WTC11 (cell line): ENCODE results near the gene SLC25A21. TPM values are rescaled to one million over a fixed set of nuclear protein-coding genes. Genes with fewer than 3 reads are reported as not detected.

Source experiments
- ATAC-seq: fragments of 200-7000 bp; cut with Tn5 transposase; 2 replicates; pipeline ENCODE4 v1.10.0; 2021; ENCODE audit warnings: mild to moderate bottlenecking, moderate library complexity
- CTCF ChIA-PET: fragments of 300-600 bp; sonication (Branson Sonifier 250); formaldehyde crosslinking; loops from one replicate; lab custom pipeline; 2021; ENCODE audit warnings: antibody characterized with exemption; lab: Charles Lee
- POLR2A ChIA-PET: fragments of 350-600 bp; sonication (Branson Sonifier 250); formaldehyde crosslinking; loops from one replicate; lab custom pipeline; 2021; ENCODE audit warnings: antibody characterized with exemption; lab: Charles Lee
- DNase-seq: peaks from one replicate; pipeline ENCODE4 v3.0.0; 2021; ENCODE audit warnings: low spot score
- H3K27ac Mint-ChIP-seq: 2 replicates; pipeline ENCODE4 v1.8.0; 2021; ENCODE audit warnings: mixed read lengths
- H3K27me3 Mint-ChIP-seq: 2 replicates; pipeline ENCODE4 v1.8.0; 2021; ENCODE audit warnings: low read depth, mild to moderate bottlenecking, moderate library complexity, mixed read lengths
- H3K36me3 Mint-ChIP-seq: 2 replicates; pipeline ENCODE4 v1.8.0; 2021; ENCODE audit warnings: mixed read lengths
- H3K4me1 Mint-ChIP-seq: 2 replicates; pipeline ENCODE4 v1.8.0; 2022; ENCODE audit warnings: mixed read lengths
- H3K4me3 Mint-ChIP-seq: 2 replicates; pipeline ENCODE4 v1.8.0; 2021; ENCODE audit warnings: mild to moderate bottlenecking, moderate library complexity, mixed read lengths
- H3K9me3 Mint-ChIP-seq: 2 replicates; pipeline ENCODE4 v1.8.0; 2021; ENCODE audit warnings: mixed read lengths
- AFF4 ChIP-seq: sonication (generic); formaldehyde crosslinking; IDR thresholded peaks from 2 replicates; pipeline ENCODE4 v1.8.1; 2023; ENCODE audit warnings: mild to moderate bottlenecking, missing genetic modification reagents, borderline replicate concordance
- AR ChIP-seq: fragments of 250-450 bp; sonication (Bioruptor Pico); IDR thresholded peaks from 2 replicates; pipeline ENCODE4 v1.9.0; 2021; ENCODE audit warnings: mild to moderate bottlenecking
- ATF2 ChIP-seq: sonication (generic); formaldehyde crosslinking; IDR thresholded peaks from 2 replicates; pipeline ENCODE4 v1.8.1; 2022; ENCODE audit warnings: low read depth, missing genetic modification reagents, borderline replicate concordance
- CREB1 ChIP-seq: sonication (generic); formaldehyde crosslinking; IDR thresholded peaks from 2 replicates; pipeline ENCODE4 v1.8.0; 2023; ENCODE audit warnings: mild to moderate bottlenecking, missing genetic modification reagents
- E2F1 ChIP-seq: sonication (generic); formaldehyde crosslinking; IDR thresholded peaks from 2 replicates; pipeline ENCODE4 v1.8.0; 2022; ENCODE audit warnings: mild to moderate bottlenecking, missing genetic modification reagents
- FOXJ3 ChIP-seq: sonication (generic); formaldehyde crosslinking; IDR thresholded peaks from 2 replicates; pipeline ENCODE4 v1.9.0; 2021; ENCODE audit warnings: missing genetic modification reagents, mild to moderate bottlenecking, borderline replicate concordance
- GRHL2 ChIP-seq: fragments of 250-450 bp; sonication (Bioruptor Pico); IDR thresholded peaks from 2 replicates; pipeline ENCODE4 v1.8.0; 2022; ENCODE audit warnings: mild to moderate bottlenecking, moderate library complexity; ENCODE audit not compliant: insufficient replicate concordance, severe bottlenecking
- JUN ChIP-seq: sonication (generic); formaldehyde crosslinking; IDR thresholded peaks from 2 replicates; pipeline ENCODE4 v1.8.0; 2023; ENCODE audit warnings: mild to moderate bottlenecking, missing genetic modification reagents
- MXD4 ChIP-seq: fragments of 250-450 bp; sonication (Bioruptor Pico); IDR thresholded peaks from 2 replicates; pipeline ENCODE4 v1.8.0; 2021; ENCODE audit warnings: mild to moderate bottlenecking, moderate library complexity, borderline replicate concordance
- NFE2L1 ChIP-seq: sonication (generic); formaldehyde crosslinking; IDR thresholded peaks from 2 replicates; pipeline ENCODE4 v1.8.1; 2023; ENCODE audit warnings: missing genetic modification reagents
- NR1H2 ChIP-seq: sonication (generic); formaldehyde crosslinking; IDR thresholded peaks from 2 replicates; pipeline ENCODE4 v1.9.0; 2021; ENCODE audit warnings: mild to moderate bottlenecking, moderate library complexity, missing genetic modification reagents
- NR3C1 ChIP-seq: sonication (generic); formaldehyde crosslinking; conservative IDR thresholded peaks from 2 replicates; pipeline ENCODE4 v1.8.1; 2023; ENCODE audit warnings: low read depth, mild to moderate bottlenecking, missing genetic modification reagents
- PRDM15 ChIP-seq: sonication (generic); formaldehyde crosslinking; IDR thresholded peaks from 2 replicates; pipeline ENCODE4 v1.8.0; 2022; ENCODE audit warnings: missing genetic modification reagents
- SMAD3 ChIP-seq: sonication (generic); formaldehyde crosslinking; IDR thresholded peaks from 2 replicates; pipeline ENCODE4 v1.8.0; 2022; ENCODE audit warnings: missing genetic modification reagents, mild to moderate bottlenecking, borderline replicate concordance
- STAT6 ChIP-seq: sonication (generic); formaldehyde crosslinking; conservative IDR thresholded peaks from 2 replicates; pipeline ENCODE4 v1.8.1; 2023; ENCODE audit warnings: mild to moderate bottlenecking, low read depth, missing genetic modification reagents, moderate library complexity
- USF1 ChIP-seq: sonication (generic); formaldehyde crosslinking; IDR thresholded peaks from 2 replicates; pipeline ENCODE4 v1.8.0; 2022; ENCODE audit warnings: mild to moderate bottlenecking, missing genetic modification reagents
- ZMAT4 ChIP-seq: fragments of 250-450 bp; sonication (Bioruptor Pico); IDR thresholded peaks from 2 replicates; pipeline ENCODE4 v1.9.0; 2021; ENCODE audit warnings: mild to moderate bottlenecking
- ZNF121 ChIP-seq: sonication (generic); formaldehyde crosslinking; IDR thresholded peaks from 2 replicates; pipeline ENCODE4 v1.8.0; 2023; ENCODE audit warnings: missing genetic modification reagents
- ZSCAN18 ChIP-seq: fragments of 250-450 bp; sonication (Bioruptor Pico); IDR thresholded peaks from 2 replicates; pipeline ENCODE4 v2.1.2; 2022; ENCODE audit warnings: mild to moderate bottlenecking, moderate library complexity
- total RNA-seq: library from RNA; stranded (reverse); gene quantifications from 3 replicates; pipeline ENCODE4 v1.2.3, GENCODE V29; 2021

The SLC25A21 gene
- total RNA-seq, 1 experiment from 2014 or later, result 8.2 TPM

- H3K27ac Mint-ChIP-seq, result no peak overlapping the region
- peaks cover 2% of the 10 kb centered on the region; the same call in 1 of the 2 replicates for H3K4me1 Mint-ChIP-seq
- TF ChIP-seq AR (CRISPR knock-in tag), result no peak
- TF ChIP-seq AFF4 (CRISPR knock-in tag), result no peak
- TF ChIP-seq GRHL2, result no peak
- TF ChIP-seq ZMAT4 (CRISPR knock-in tag), result no peak
- no peak for TF ChIP-seq USF1 (CRISPR knock-in tag)
- no peak for TF ChIP-seq ZNF121
- no peak for TF ChIP-seq ATF2 (CRISPR knock-in tag)
- TF ChIP-seq ZSCAN18 (CRISPR knock-in tag), result no peak
- no peak for TF ChIP-seq JUN (CRISPR knock-in tag)
- no peak for TF ChIP-seq NR3C1 (CRISPR knock-in tag)
- TF ChIP-seq E2F1, result no peak
- TF ChIP-seq NFE2L1 (CRISPR knock-in tag), result no peak
- no peak for TF ChIP-seq PRDM15 (CRISPR knock-in tag)
- TF ChIP-seq MXD4 (CRISPR knock-in tag), result no peak
- no peak for TF ChIP-seq STAT6
- no peak for TF ChIP-seq CREB1 (CRISPR knock-in tag)
- no peak for TF ChIP-seq FOXJ3 (CRISPR knock-in tag)
- no peak for TF ChIP-seq NR1H2 (CRISPR knock-in tag)
- no peak for TF ChIP-seq SMAD3 (CRISPR knock-in tag)
Observed at GRCh38 chr14:36910578-36910977, 261.8 kb downstream of the SLC25A21 start.

More at GRCh38 chr14:36910578-36910977, 261.8 kb downstream of the SLC25A21 start:
- ChIA-PET CTCF (no interaction called here), POLR2A (no interaction called here)
- no peaks in the 10 kb centered on the region for H3K9me3 Mint-ChIP-seq
- ATAC-seq (no peak), DNase-seq (no peak)
- H3K36me3 Mint-ChIP-seq, result no peaks in the 10 kb centered on the region
- no peak overlapping the region for H3K4me3 Mint-ChIP-seq
- no peaks in the 10 kb centered on the region for H3K27me3 Mint-ChIP-seq
